HepG2 (cell line): ENCODE data around the gene MYO9A.

Experiments
- ARNTL ChIP-seq: sonication (generic); formaldehyde crosslinking; IDR thresholded peaks from 2 replicates; pipeline ENCODE4 v1.4.0; 2020; ENCODE audit warnings: mild to moderate bottlenecking, missing genetic modification reagents
- SP1 ChIP-seq, 2 experiments: fragments of 450-650 bp in 1 of 2; sonication (generic) in 1 of 2; formaldehyde crosslinking in 1 of 2; IDR thresholded peaks; 2 replicates each; pipeline versions ENCODE4 v1.4.0 to v1.6.1; 2016 to 2020; ENCODE audit warnings: missing genetic modification reagents in 1 of 2
- SP5 ChIP-seq: IDR thresholded peaks from 2 replicates; pipeline ENCODE4 v1.6.1; 2016; ENCODE audit warnings: low read depth, borderline replicate concordance
- TF ChIP-seq, protein P1 (sequence below): sonication (generic); formaldehyde crosslinking; IDR thresholded peaks from 2 replicates; pipeline ENCODE4 v1.8.1; 2023; ENCODE audit warnings: mild to moderate bottlenecking, inconsistent platforms, moderate library complexity, missing genetic modification reagents, borderline replicate concordance
- TF ChIP-seq, protein P2 (sequence below): sonication (generic); formaldehyde crosslinking; IDR thresholded peaks from 2 replicates; pipeline ENCODE4 v1.5.0; 2020; ENCODE audit warnings: mild to moderate bottlenecking, missing genetic modification reagents
- TF ChIP-seq, protein P3 (sequence below): sonication (generic); formaldehyde crosslinking; IDR thresholded peaks from 2 replicates; pipeline ENCODE4 v1.4.0; 2020; ENCODE audit warnings: missing genetic modification reagents
- TF ChIP-seq, protein P4 (sequence below): sonication (generic); formaldehyde crosslinking; IDR thresholded peaks from 2 replicates; pipeline ENCODE4 v1.5.0; 2020; ENCODE audit warnings: mild to moderate bottlenecking, missing genetic modification reagents, moderate library complexity

DNA sequence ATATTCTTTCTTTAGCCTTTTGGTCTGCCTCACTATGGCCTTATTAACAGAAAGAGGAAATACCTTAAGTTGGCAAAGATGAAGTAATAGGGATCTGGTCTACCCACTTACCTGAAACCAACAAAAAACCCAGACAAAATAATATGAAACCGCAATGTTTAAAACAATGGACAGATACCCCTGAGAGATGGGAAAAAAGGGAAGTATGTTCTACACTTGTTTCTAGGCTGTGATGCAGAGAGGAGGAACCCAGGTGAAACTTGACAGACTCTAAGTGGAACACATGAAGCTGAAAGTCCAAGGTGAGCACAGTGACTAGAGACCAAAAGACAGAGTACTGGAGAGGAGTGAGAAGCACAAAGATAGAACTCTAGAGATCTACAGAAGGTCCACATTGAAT, 229.2 kb downstream of the MYO9A start:
- TF ChIP-seq, protein P1, sequence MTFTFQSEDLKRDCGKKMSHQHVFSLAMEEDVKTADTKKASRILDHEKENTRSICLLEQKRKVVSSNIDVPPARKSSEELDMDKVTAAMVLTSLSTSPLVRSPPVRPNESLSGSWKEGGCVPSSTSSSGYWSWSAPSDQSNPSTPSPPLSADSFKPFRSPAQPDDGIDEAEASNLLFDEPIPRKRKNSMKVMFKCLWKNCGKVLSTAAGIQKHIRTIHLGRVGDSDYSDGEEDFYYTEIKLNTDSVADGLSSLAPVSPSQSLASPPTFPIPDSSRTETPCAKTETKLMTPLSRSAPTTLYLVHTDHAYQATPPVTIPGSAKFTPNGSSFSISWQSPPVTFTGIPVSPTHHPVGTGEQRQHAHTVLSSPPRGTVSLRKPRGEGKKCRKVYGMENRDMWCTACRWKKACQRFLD (CRISPR knock-in tag): no peak
- TF ChIP-seq, protein P2, sequence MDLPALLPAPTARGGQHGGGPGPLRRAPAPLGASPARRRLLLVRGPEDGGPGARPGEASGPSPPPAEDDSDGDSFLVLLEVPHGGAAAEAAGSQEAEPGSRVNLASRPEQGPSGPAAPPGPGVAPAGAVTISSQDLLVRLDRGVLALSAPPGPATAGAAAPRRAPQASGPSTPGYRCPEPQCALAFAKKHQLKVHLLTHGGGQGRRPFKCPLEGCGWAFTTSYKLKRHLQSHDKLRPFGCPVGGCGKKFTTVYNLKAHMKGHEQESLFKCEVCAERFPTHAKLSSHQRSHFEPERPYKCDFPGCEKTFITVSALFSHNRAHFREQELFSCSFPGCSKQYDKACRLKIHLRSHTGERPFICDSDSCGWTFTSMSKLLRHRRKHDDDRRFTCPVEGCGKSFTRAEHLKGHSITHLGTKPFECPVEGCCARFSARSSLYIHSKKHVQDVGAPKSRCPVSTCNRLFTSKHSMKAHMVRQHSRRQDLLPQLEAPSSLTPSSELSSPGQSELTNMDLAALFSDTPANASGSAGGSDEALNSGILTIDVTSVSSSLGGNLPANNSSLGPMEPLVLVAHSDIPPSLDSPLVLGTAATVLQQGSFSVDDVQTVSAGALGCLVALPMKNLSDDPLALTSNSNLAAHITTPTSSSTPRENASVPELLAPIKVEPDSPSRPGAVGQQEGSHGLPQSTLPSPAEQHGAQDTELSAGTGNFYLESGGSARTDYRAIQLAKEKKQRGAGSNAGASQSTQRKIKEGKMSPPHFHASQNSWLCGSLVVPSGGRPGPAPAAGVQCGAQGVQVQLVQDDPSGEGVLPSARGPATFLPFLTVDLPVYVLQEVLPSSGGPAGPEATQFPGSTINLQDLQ (CRISPR knock-in tag): no peak
- TF ChIP-seq, protein P3, sequence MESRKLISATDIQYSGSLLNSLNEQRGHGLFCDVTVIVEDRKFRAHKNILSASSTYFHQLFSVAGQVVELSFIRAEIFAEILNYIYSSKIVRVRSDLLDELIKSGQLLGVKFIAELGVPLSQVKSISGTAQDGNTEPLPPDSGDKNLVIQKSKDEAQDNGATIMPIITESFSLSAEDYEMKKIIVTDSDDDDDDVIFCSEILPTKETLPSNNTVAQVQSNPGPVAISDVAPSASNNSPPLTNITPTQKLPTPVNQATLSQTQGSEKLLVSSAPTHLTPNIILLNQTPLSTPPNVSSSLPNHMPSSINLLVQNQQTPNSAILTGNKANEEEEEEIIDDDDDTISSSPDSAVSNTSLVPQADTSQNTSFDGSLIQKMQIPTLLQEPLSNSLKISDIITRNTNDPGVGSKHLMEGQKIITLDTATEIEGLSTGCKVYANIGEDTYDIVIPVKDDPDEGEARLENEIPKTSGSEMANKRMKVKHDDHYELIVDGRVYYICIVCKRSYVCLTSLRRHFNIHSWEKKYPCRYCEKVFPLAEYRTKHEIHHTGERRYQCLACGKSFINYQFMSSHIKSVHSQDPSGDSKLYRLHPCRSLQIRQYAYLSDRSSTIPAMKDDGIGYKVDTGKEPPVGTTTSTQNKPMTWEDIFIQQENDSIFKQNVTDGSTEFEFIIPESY (CRISPR knock-in tag): no peak
- TF ChIP-seq SP1 (IDR thresholded peaks at IDR 0.05): no peak
- no peak for TF ChIP-seq SP1 (CRISPR knock-in tag; IDR thresholded peaks at IDR 0.05)
- no peak for TF ChIP-seq ARNTL
- TF ChIP-seq, protein P4, sequence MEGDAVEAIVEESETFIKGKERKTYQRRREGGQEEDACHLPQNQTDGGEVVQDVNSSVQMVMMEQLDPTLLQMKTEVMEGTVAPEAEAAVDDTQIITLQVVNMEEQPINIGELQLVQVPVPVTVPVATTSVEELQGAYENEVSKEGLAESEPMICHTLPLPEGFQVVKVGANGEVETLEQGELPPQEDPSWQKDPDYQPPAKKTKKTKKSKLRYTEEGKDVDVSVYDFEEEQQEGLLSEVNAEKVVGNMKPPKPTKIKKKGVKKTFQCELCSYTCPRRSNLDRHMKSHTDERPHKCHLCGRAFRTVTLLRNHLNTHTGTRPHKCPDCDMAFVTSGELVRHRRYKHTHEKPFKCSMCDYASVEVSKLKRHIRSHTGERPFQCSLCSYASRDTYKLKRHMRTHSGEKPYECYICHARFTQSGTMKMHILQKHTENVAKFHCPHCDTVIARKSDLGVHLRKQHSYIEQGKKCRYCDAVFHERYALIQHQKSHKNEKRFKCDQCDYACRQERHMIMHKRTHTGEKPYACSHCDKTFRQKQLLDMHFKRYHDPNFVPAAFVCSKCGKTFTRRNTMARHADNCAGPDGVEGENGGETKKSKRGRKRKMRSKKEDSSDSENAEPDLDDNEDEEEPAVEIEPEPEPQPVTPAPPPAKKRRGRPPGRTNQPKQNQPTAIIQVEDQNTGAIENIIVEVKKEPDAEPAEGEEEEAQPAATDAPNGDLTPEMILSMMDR (CRISPR knock-in tag): no peak
- no peak for TF ChIP-seq SP5 (CRISPR knock-in tag)
